HG03060 (cell line): ENCODE results near the gene MYBPC3.

ENCODE experiments used
- ATAC-seq: cut with Tn5 transposase; IDR thresholded peaks from one replicate; pipeline ENCODE4 v1.9.1; 2021; ENCODE audit warnings: low read depth, moderate number of reproducible peaks; ENCODE audit not compliant: unreplicated experiment

MYBPC3 gene

GRCh38 chr11:47359162-47359561 is 6.7 kb upstream of the MYBPC3 start:
- no peak for ATAC-seq

- no peak for ATAC-seq
Measured at GRCh38 chr11:47358731-47359051, 6.2 kb upstream of the MYBPC3 start.

GRCh38 chr11:47357985-47358730 is 5.7 kb upstream of the MYBPC3 start:
- ATAC-seq: no peak

GRCh38 chr11:47356998-47357329 is 4.5 kb upstream of the MYBPC3 start:
- no peak for ATAC-seq

GRCh38 chr11:47356129-47356997 is 3.9 kb upstream of the MYBPC3 start:
- no peak for ATAC-seq

- ATAC-seq: no peak
Measured at GRCh38 chr11:47355283-47356128, 3.0 kb upstream of the MYBPC3 start.

GRCh38 chr11:47354913-47355282 is 2.4 kb upstream of the MYBPC3 start:
- no peak for ATAC-seq

- no peak for ATAC-seq
Measured at GRCh38 chr11:47353978-47354774, 1.7 kb upstream of the MYBPC3 start.

GRCh38 chr11:47351156-47352126 is 1.1 kb downstream of the MYBPC3 start:
- no peak for ATAC-seq

GRCh38 chr11:47350315-47350714 is 2.2 kb downstream of the MYBPC3 start:
- no peak for ATAC-seq

GRCh38 chr11:47349521-47350095 is 2.9 kb downstream of the MYBPC3 start:
- ATAC-seq: no peak

GRCh38 chr11:47348859-47349258 is 3.6 kb downstream of the MYBPC3 start:
- no peak for ATAC-seq

GRCh38 chr11:47348131-47348802 is 4.2 kb downstream of the MYBPC3 start:
- no peak for ATAC-seq

- ATAC-seq: no peak
Measured at GRCh38 chr11:47347137-47347536, 5.4 kb downstream of the MYBPC3 start.

- ATAC-seq: no peak
Measured at GRCh38 chr11:47345890-47346563, 6.5 kb downstream of the MYBPC3 start.

GRCh38 chr11:47342854-47343253 is 9.6 kb downstream of the MYBPC3 start:
- ATAC-seq: no peak

GRCh38 chr11:47342036-47342803 is 10.3 kb downstream of the MYBPC3 start:
- ATAC-seq: no peak
